ENCODE data around the gene MVB12B.

MVB12B gene

DNA sequence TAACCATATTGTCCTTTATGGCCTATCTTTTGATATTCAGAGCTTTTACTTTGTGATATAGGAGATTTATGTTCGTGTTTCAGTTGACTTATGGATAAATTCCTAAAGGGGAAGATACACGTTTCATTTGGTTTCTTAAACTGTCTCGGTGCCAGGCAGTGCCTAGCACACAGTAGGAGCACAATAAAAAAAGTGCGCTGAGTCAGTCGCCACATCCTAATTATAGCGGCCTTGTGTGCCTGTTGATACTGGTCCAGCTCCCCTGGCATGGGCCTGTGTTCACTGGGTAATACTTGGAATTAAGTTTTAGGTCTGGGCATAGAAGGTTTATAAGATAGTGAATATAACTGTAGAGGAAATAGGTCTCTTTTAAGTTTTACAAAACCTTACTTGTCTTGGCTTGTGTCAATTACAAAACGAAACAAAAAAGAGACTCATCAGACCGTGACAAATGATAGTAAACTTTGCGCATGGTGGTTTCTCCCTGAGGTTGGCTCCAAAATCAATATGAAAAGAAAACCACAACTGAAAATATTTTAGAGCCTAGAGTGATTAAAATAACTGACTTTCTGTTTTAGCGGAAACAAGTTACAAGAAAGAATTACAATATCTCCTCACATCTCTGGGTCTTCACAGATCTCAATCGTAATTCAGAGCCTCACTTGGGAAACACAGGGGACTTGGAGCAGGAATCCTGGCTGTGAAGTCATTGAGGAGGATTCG is 84.8 kb downstream of the MVB12B start:
- DNase-seq, result peak in 1 of 2 donors; percentile 24

DNA sequence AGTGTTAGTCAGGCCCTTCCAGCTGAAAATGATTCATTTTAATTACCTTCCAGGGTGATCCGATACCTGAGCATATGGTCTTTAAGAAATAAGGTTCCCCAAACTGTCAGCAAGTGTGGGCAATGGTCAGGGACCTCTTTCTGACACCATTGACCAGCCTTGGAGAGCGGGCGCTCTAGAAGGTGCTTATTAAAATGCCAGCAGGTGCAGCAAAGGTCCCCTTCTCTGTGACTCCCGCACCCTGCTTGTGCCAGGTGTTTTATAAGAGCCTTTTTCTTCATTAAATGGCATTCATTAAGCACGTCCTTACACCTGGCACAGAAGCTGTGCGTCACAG is 85.3 kb downstream of the MVB12B start:
- DNase-seq, result no peak

DNA sequence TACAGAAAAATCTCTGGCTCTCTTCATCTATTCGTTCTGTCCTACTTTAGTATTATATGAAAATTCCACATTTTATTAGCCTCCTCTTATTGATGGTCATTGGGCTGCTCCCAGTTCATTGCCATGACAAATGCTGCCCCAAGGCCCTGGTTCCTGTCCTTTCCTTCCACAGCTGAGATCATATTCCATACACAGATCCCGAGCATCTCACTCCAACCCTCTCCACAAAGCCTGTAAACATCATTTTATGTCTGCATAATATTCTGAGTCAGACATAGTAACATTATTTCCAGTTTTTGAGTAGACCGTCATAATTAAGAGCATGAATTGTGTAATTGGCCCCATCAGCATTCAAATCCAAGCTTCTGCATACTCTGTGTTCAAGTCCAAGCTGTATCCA is 86.3 kb downstream of the MVB12B start:
- DNase-seq, result no peak

GRCh38 chr9:126413391-126414068 is 86.9 kb downstream of the MVB12B start:
- no peak for DNase-seq

GRCh38 chr9:126415741-126416370 is 89.2 kb downstream of the MVB12B start:
- no peak for DNase-seq

DNA sequence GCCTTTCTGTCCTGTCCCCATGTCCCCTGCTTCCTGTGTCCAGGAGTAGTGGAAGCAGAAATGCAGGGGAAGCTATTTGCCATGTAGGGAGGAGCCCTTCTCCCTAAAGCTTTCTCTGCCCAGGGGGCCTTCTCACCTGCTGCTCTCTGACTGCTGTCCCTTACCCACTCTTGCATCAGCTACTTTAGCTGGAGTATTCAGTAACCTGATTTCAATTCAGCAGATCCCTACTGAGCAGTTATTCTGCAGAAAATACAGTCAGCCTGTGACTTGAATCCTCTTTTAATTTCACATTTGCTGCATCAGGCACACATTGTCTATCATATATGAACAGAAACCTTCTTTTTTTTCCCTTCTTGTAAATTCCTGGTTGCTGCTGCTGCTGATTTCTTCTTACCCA is 90.4 kb downstream of the MVB12B start:
- DNase-seq, result no peak

- DNase-seq, result no peak
These were observed 91.1 kb downstream of the MVB12B start for GRCh38 chr9:126417684-126418083.

GRCh38 chr9:126418608-126419007 is 92.0 kb downstream of the MVB12B start:
- DNase-seq, result no peak

- no peak for DNase-seq
These were observed 92.8 kb downstream of the MVB12B start for GRCh38 chr9:126419475-126419874.

GRCh38 chr9:126420135-126420534 is 93.5 kb downstream of the MVB12B start:
- no peak for DNase-seq

- no peak for DNase-seq
These were observed 94.3 kb downstream of the MVB12B start for GRCh38 chr9:126420643-126421564.

GRCh38 chr9:126421567-126422428 is 95.2 kb downstream of the MVB12B start:
- no peak for DNase-seq

- DNase-seq, result no peak
These were observed 96.7 kb downstream of the MVB12B start for GRCh38 chr9:126423142-126423915.

DNA sequence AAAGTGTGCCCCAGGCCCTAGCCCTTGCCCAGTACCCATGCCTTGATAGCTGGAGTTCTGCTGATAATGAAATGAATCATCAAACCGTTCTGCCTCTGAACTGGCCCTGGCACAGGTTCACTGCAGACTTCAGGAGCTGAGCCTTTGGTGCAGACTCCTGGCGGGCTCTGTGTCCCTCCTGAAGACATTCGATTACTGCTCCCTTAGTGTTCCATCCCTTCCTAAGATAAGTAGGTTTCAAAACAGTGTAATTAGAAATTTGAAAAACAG is 97.2 kb downstream of the MVB12B start:
- DNase-seq, result no peak

DNA sequence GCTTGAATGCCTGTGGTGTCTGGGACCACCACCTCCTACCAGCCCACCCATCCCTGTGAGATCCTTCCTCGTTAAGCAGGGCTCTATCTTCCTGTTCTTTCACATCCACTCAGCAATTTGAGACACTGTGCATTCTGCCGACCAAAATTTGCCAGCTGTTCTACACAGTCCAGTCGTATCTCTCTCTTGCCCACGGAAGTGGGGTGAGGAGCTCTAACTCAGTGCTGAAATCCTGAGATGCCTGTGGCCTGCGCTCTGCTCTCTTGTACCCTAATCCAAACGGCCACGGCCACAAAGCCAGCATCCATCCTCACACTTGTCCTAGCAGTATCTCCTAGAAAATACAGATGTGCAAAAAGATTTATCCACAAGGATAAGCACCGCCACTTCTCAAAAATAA is 97.9 kb downstream of the MVB12B start:
- DNase-seq, result no peak

DNA sequence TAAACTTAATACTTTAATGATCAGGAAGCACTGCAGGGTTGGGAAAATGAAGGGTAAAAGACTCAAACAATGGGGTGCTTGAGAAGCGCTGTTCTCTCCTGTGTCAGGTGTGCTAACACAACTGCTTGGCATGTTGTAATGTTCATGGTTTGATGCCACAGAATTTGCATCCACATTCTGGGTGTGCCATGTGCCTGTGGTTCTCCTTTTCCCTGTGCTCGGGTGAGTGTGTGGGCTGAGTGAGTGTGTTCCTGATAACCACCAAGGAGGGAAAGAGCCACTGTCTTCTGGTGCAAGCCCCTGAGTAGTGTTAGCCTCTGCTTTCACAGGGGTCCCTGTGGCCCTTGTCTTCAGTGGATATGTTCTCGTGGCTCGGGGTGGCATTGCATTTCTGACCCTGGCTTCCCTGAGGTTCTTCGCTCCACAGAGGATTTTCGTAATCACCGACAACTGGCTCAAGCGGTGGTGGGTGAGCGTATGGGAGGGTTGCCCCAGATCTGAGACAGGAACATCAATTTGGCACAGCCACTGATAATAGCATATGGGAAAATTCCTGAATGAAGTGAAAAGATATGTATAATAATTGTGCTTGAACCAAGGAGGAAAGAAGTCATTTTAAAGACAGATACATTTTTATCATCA is 102.0 kb downstream of the MVB12B start:
- no peak for DNase-seq

- DNase-seq, result no peak
These were observed 102.6 kb downstream of the MVB12B start for GRCh38 chr9:126429190-126429589.

DNA sequence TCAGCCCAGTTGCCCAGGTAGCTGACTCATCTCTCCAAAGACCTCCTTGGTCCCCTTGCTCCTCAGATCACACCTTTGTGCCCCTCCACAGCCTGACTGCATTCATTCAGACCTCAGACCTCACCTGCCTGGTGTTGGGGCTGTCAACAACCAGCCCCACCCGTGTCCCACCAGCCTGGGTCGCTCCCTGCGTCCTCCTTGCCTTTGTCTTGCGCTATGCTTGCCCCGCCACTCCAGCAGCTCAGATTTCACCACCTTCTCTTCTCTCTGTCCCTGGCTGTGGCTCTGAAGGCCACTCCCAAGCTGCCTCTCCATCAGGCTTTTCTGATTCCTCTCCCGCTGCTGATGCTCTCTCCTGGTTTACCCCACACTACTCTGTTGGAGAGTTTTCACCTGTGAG is 103.5 kb downstream of the MVB12B start:
- no peak for DNase-seq

GRCh38 chr9:126431077-126431742 is 104.6 kb downstream of the MVB12B start:
- no peak for DNase-seq

DNA sequence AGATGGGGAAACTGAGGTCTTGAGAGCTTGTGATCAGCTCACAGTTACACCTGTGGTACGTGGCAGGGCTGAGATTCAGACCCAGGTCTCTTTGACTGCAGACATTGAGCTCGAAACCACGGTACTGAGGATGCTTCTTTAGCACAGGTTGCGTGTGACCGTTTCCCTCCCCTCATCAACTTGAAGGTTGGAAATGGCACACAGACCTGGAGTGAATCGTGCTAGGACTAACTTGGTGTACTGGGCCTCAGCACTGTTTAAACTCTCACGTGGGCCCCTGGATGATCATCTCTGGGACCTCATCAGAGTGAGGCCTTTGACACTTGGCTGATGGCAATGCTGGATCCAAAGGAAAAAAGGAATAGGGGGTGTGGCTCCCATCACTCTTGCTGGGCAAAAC is 106.0 kb downstream of the MVB12B start:
- DNase-seq, result no peak

- DNase-seq, result no peak
These were observed 108.5 kb downstream of the MVB12B start for GRCh38 chr9:126435105-126435504.

Data from stimulated activated CD4-positive, alpha-beta T cell treated with anti-CD3 and anti-CD28 coated beads, Interleukin-2, amount 100 ng/mL, for 24 hours (primary cell).